Hepatocyte (in vitro differentiated cells): ENCODE measurements around the gene RHBDD3. TPM values are rescaled to one million over a fixed set of nuclear protein-coding genes. Genes with fewer than 3 reads are reported as not detected.
A peak's percentile ranks its signal among the peaks of the same experiment; 100 is the strongest.

Experiments
- DNase-seq: peaks from one replicate; pipeline ENCODE4 v3.0.0-alpha.2; 2016; ENCODE audit warnings: low spot score
- H2AFZ ChIP-seq: fragments of 200-600 bp; sonication (generic); 2 replicates; pipeline ENCODE4 v1.6.0; 2016; ENCODE audit warnings: antibody characterized with exemption, mild to moderate bottlenecking
- H3K27ac ChIP-seq: fragments of 200-600 bp; sonication (generic); 2 replicates; pipeline ENCODE4 v1.5.1; 2016; ENCODE audit warnings: mild to moderate bottlenecking
- H3K27me3 ChIP-seq: fragments of 200-600 bp; sonication (generic); 2 replicates; pipeline ENCODE4 v1.6.1; 2016
- H3K36me3 ChIP-seq: fragments of 200-600 bp; sonication (generic); replicated peaks from 2 replicates; pipeline ENCODE4 v1.5.1; 2016; ENCODE audit warnings: low read depth; ENCODE audit not compliant: insufficient read depth
- H3K4me1 ChIP-seq: fragments of 200-600 bp; sonication (generic); 2 replicates; pipeline ENCODE4 v1.5.1; 2016; ENCODE audit warnings: mild to moderate bottlenecking, moderate library complexity; ENCODE audit not compliant: insufficient read depth
- H3K4me2 ChIP-seq: fragments of 200-600 bp; sonication (generic); 2 replicates; pipeline ENCODE4 v1.6.0; 2016
- H3K4me3 ChIP-seq: fragments of 200-600 bp; sonication (generic); 2 replicates; pipeline ENCODE4 v1.5.1; 2016; ENCODE audit warnings: mild to moderate bottlenecking
- H3K79me2 ChIP-seq: fragments of 200-600 bp; sonication (generic); 2 replicates; pipeline ENCODE4 v1.6.0; 2017; ENCODE audit warnings: mild to moderate bottlenecking
- H3K9me2 ChIP-seq: fragments of 200-600 bp; sonication (generic); replicated peaks from 2 replicates; pipeline ENCODE4 v1.6.0; 2017; ENCODE audit warnings: mild to moderate bottlenecking; ENCODE audit not compliant: insufficient read depth
- H3K9me3 ChIP-seq: fragments of 200-600 bp; sonication (generic); 2 replicates; pipeline ENCODE4 v1.5.1; 2016; ENCODE audit warnings: low read depth, mild to moderate bottlenecking
- H4K20me1 ChIP-seq: fragments of 200-600 bp; sonication (generic); 2 replicates; pipeline ENCODE4 v1.6.0; 2016; ENCODE audit warnings: mild to moderate bottlenecking; ENCODE audit not compliant: insufficient read depth, poor library complexity, severe bottlenecking
- CTCF ChIP-seq: fragments of 200-600 bp; sonication (generic); IDR thresholded peaks from 2 replicates; pipeline ENCODE4 v1.5.1; 2016; ENCODE audit warnings: antibody characterized with exemption, mild to moderate bottlenecking; ENCODE audit not compliant: poor library complexity
- EZH2 ChIP-seq: fragments of 200-600 bp; sonication (generic); IDR thresholded peaks from 2 replicates; pipeline ENCODE4 v1.6.1; 2016; ENCODE audit warnings: antibody characterized with exemption, mild to moderate bottlenecking, borderline replicate concordance
- EZH2phosphoT487 ChIP-seq: fragments of 200-600 bp; sonication (generic); IDR thresholded peaks from one replicate; pipeline ENCODE4 v1.6.1; 2018; ENCODE audit warnings: antibody characterized with exemption, mild to moderate bottlenecking, low read depth, moderate library complexity; ENCODE audit not compliant: unreplicated experiment, severe bottlenecking
- WGBS: methylation state at CpG from one replicate; pipeline ENCODE4 v1.1.6; 2016; ENCODE audit warnings: low lambda C conversion rate; ENCODE audit errors: missing lambda C conversion rate; 5-methylcytosine and 5-hydroxymethylcytosine counted together
- polyA plus RNA-seq: library from polyadenylated mRNA; unstranded; fragments of >200 nt; fragmentation: Nextera tagmentation; extraction: Ambion mirVana; gene quantifications from 2 replicates; pipeline ENCODE4 v1.2.1, GENCODE V29; 2016
- total RNA-seq: library from RNA; depleted of rRNA; stranded (reverse); fragments of >200 nt; gene quantifications from 2 replicates; pipeline ENCODE4 v1.2.3, GENCODE V29; 2014

Gene RHBDD3
- total and polyA plus RNA-seq, 2 experiments from 2014 or later: 27.2 to 46.7 TPM

GRCh38 chr22:29306175-29306834 lies 38.5 kb upstream of the RHBDD3 start, which contains the start of gene GAS2L1:
Gene GAS2L1, plus strand, starts transcription at chr22:29306650. Its CDS starts 1,456 bp downstream, at chr22:29308106.
- Histone ChIP-seq H3K4me2 (peak within 1 kb of the TSS; percentile 98), H3K9me3 (no peaks in the 10 kb centered on the region), H3K36me3 (no peaks in the 10 kb centered on the region), H2AFZ (peak within 1 kb of the TSS; percentile 96), H3K4me1 (peaks cover 11% of the 10 kb centered on the region), H3K9me2 (no peaks in the 10 kb centered on the region), H3K27me3 (no peaks in the 10 kb centered on the region), H3K79me2 (peaks cover 10% of the 10 kb centered on the region), H4K20me1 (no peaks in the 10 kb centered on the region), H3K27ac (peak within 1 kb of the TSS; percentile 80), H3K4me3 (peak within 1 kb of the TSS; percentile 93)
- TF ChIP-seq EZH2phosphoT487 (no peak), CTCF (peak; percentile 69)
- WGBS: under 1% methylated on average over 25 of the region's 40 CpGs
- DNase-seq: peak; percentile 90

GRCh38 chr22:29305836-29306174 lies 38.0 kb upstream of the RHBDD3 start:
- H3K27me3 ChIP-seq: no peaks in the 10 kb centered on the region
- peaks cover 10% of the 10 kb centered on the region for H3K79me2 ChIP-seq
- no peak for DNase-seq
- no peak overlapping the region for H2AFZ ChIP-seq
- H3K36me3 ChIP-seq: no peaks in the 10 kb centered on the region
- H3K4me3 ChIP-seq: no peak overlapping the region
- H3K9me3 ChIP-seq: no peaks in the 10 kb centered on the region
- 56% methylated on average over 6 of the region's 7 CpGs for WGBS
- H4K20me1 ChIP-seq: no peaks in the 10 kb centered on the region
- H3K4me2 ChIP-seq: peak overlapping the region; percentile 98
- H3K9me2 ChIP-seq: no peaks in the 10 kb centered on the region
- H3K4me1 ChIP-seq: peaks cover 11% of the 10 kb centered on the region
- no peak overlapping the region for H3K27ac ChIP-seq
- no peak for TF ChIP-seq EZH2phosphoT487
- TF ChIP-seq EZH2: no peak
- TF ChIP-seq CTCF: no peak

- Histone ChIP-seq H2AFZ (no peak overlapping the region), H3K79me2 (peaks cover 8% of the 10 kb centered on the region), H3K4me1 (no peaks in the 10 kb centered on the region), H3K27ac (no peak overlapping the region), H3K9me3 (no peaks in the 10 kb centered on the region), H4K20me1 (peaks cover 7% of the 10 kb centered on the region), H3K36me3 (no peaks in the 10 kb centered on the region), H3K4me3 (no peak overlapping the region), H3K4me2 (no peak overlapping the region), H3K9me2 (no peaks in the 10 kb centered on the region), H3K27me3 (no peaks in the 10 kb centered on the region)
- no peak for DNase-seq
- 70% methylated on average over 12 of the region's 13 CpGs for WGBS
- TF ChIP-seq CTCF: no peak
- no peak for TF ChIP-seq EZH2phosphoT487
- no peak for TF ChIP-seq EZH2
These were observed 35.1 kb upstream of the RHBDD3 start for GRCh38 chr22:29302681-29303465.
